PC-9 (cell line): ENCODE results near the gene NOC2L. TPM values are rescaled to one million over a fixed set of nuclear protein-coding genes. Genes with fewer than 3 reads are reported as not detected.
A peak's percentile ranks its signal among the peaks of the same experiment; 100 is the strongest.

ENCODE experiments used
- BruUV-seq: library from RNA; stranded (reverse); fragments of 400-500 nt; replicated peaks from 2 replicates; lab custom pipeline; 2021; lab: Mats Ljungman, UMichigan
- CTCF ChIA-PET: fragments of 300-600 bp; sonication (Branson Sonifier 250); formaldehyde crosslinking; loops from one replicate; lab custom pipeline; 2022; ENCODE audit warnings: antibody characterized with exemption; lab: Charles Lee
- POLR2A ChIA-PET: fragments of 300-600 bp; sonication (Branson Sonifier 250); formaldehyde crosslinking; loops from one replicate; lab custom pipeline; 2022; ENCODE audit warnings: antibody characterized with exemption; ENCODE audit not compliant: unreplicated experiment; lab: Charles Lee
- DNase-seq, 2 experiments: peaks; one replicate each; pipeline versions ENCODE4 v3.0.0 to v3.0.0-alpha.2; 2015 to 2022; ENCODE audit warnings: mixed read lengths in 1 of 2
- H2AFZ ChIP-seq: fragments of 200-600 bp; sonication (generic); 2 replicates; pipeline ENCODE4 v1.8.1; 2017; ENCODE audit warnings: antibody characterized with exemption
- H3F3A ChIP-seq: fragments of 200-600 bp; sonication (generic); 2 replicates; pipeline ENCODE4 v1.8.1; 2017; ENCODE audit warnings: antibody characterized with exemption, mild to moderate bottlenecking, low read depth; ENCODE audit not compliant: insufficient read depth
- H3K27ac ChIP-seq: fragments of 200-600 bp; sonication (generic); 2 replicates; pipeline ENCODE4 v1.6.1; 2016; ENCODE audit warnings: mixed run types
- H3K27me3 ChIP-seq: fragments of 200-600 bp; sonication (generic); 2 replicates; pipeline ENCODE4 v1.6.1; 2016; ENCODE audit warnings: low read depth, mixed run types; ENCODE audit not compliant: insufficient read depth
- H3K36me3 ChIP-seq: fragments of 200-600 bp; sonication (generic); 2 replicates; pipeline ENCODE4 v1.6.1; 2016; ENCODE audit warnings: low read depth, mixed run types
- H3K4me1 ChIP-seq: fragments of 200-600 bp; sonication (generic); replicated peaks from 2 replicates; pipeline ENCODE4 v1.6.1; 2016; ENCODE audit warnings: mixed run types; ENCODE audit not compliant: insufficient read depth
- H3K4me2 ChIP-seq: fragments of 200-600 bp; sonication (generic); 2 replicates; pipeline ENCODE4 v1.6.1; 2017; ENCODE audit warnings: mixed run types
- H3K4me3 ChIP-seq: fragments of 200-600 bp; sonication (generic); 2 replicates; pipeline ENCODE4 v1.6.1; 2016; ENCODE audit warnings: mixed run types
- H3K79me2 ChIP-seq: fragments of 200-600 bp; sonication (generic); 2 replicates; pipeline ENCODE4 v1.6.1; 2017; ENCODE audit warnings: low read depth, mixed run types
- H3K9me2 ChIP-seq: fragments of 200-600 bp; sonication (generic); 2 replicates; pipeline ENCODE4 v1.8.1; 2017; ENCODE audit warnings: mild to moderate bottlenecking; ENCODE audit not compliant: insufficient read depth
- H3K9me3 ChIP-seq: fragments of 200-600 bp; sonication (generic); 2 replicates; pipeline ENCODE4 v1.8.1; 2016; ENCODE audit warnings: low read depth; ENCODE audit not compliant: insufficient read depth
- H4K20me1 ChIP-seq: fragments of 200-600 bp; sonication (generic); 2 replicates; pipeline ENCODE4 v1.8.1; 2017; ENCODE audit not compliant: insufficient read depth
- CTCF ChIP-seq: fragments of 200-600 bp; sonication (generic); conservative IDR thresholded peaks from 2 replicates; pipeline ENCODE4 v1.6.1; 2017; ENCODE audit warnings: mixed run types, antibody characterized with exemption, mild to moderate bottlenecking, moderate library complexity
- EZH2 ChIP-seq: fragments of 200-600 bp; sonication (generic); IDR thresholded peaks from 2 replicates; pipeline ENCODE4 v1.8.0; 2017; ENCODE audit warnings: antibody characterized with exemption, low read depth
- intact Hi-C: fragments of 100-400 bp; cut with micrococcal nuclease; formaldehyde crosslinking; loops from one replicate; pipeline ENCODE4 v1.10.0; 2022; ENCODE audit not compliant: unreplicated experiment
- total RNA-seq: library from RNA; stranded (reverse); gene quantifications from 2 replicates; pipeline ENCODE4 v1.2.3, GENCODE V29; 2021

Gene NOC2L
- total RNA-seq, 1 experiment from 2014 or later: 86.4 TPM

GRCh38 chr1:904310-904950 lies 54.6 kb downstream of the NOC2L start:
- no peaks in the 10 kb centered on the region for H3K79me2 ChIP-seq
- H4K20me1 ChIP-seq: no peaks in the 10 kb centered on the region
- BruUV-seq: no TSS peak
- no peaks in the 10 kb centered on the region for H3K9me3 ChIP-seq
- no peaks in the 10 kb centered on the region for H3K9me2 ChIP-seq
- H3K4me3 ChIP-seq: peak overlapping the region; percentile 40; the same call in 1 of the 2 replicates
- peak; percentile 53 to 89 for DNase-seq
- no peaks in the 10 kb centered on the region for H3K36me3 ChIP-seq
- ChIA-PET POLR2A (no interaction called here), CTCF (interaction anchor here (0.6 to 1.0 kb wide), 7 partner anchors 15 to 326 kb away, joined by 3 to 17 read pairs (median 5); no protein-coding TSS in a partner anchor)
- no peak overlapping the region for H2AFZ ChIP-seq
- TF ChIP-seq EZH2: no peak
- TF ChIP-seq CTCF: peak; percentile 79
- intact Hi-C loops: loop anchor here (1.0 to 2.0 kb wide), 2 partner anchors 34 to 72 kb away; no protein-coding TSS in a partner anchor
- H3K27me3 ChIP-seq: peaks cover 3% of the 10 kb centered on the region; the same call in 1 of the 2 replicates
- peaks cover 22% of the 10 kb centered on the region for H3F3A ChIP-seq
- H3K4me1 ChIP-seq: peaks cover 14% of the 10 kb centered on the region
- peak overlapping the region; percentile 79 for H3K4me2 ChIP-seq
- H3K27ac ChIP-seq: no peak overlapping the region

DNA sequence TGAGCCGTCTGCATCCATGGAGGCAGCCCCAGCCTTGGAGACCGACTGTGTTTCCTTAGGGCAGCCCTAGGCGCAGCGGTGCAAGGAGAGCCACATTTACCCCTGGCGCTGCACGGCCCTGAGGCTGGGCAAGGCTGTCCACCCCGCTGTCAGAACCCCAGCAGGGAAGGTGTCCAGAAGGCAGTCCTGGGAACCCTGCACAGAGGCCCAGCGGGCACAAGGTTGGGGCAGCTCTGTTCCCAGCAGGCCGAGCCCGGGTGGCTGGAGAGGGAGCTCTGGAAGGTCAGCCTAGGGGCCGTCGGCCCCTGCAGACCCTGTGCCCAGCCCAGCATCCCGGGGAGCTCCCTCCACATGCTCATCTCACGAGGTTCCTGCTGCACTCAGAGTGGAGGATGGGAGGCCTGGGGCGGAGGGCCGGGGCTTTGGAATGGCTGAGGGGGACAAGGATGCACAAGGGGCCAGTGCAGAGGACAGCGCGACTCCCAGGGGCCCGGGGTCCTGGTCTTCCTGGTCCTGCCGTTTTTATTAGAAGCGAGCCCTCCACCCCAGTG lies 55.3 kb downstream of the NOC2L start:
- intact Hi-C loops: loop anchor here (1.0 to 2.0 kb wide), 2 partner anchors 35 to 73 kb away; no protein-coding TSS in a partner anchor
- CTCF ChIA-PET: no interaction called here
- no TSS peak for BruUV-seq

DNA sequence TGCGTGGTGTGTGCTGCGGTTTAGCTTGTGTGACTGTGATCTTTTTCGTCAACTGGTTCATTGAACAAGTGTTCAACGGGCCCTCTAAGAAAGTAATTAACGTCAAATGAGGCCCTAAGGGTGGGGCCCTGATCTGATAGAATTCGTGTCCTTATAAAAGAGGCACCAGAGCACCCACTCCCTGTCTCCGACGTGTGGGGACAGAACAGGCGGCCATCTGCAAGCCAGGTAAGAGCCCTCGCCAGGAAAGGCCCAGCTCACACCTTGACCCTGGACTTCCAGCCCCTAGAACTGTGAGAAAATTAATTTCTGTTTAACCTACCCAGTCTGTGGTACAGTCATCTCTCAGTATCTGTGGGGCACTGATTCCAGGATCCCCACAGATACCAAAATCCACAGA lies 55.8 kb downstream of the NOC2L start:
- POLR2A ChIA-PET: no interaction called here
- Histone ChIP-seq H3K36me3 (no peaks in the 10 kb centered on the region), H3K9me3 (no peaks in the 10 kb centered on the region), H2AFZ (no peak overlapping the region), H3K4me3 (no peak overlapping the region), H3K27ac (no peak overlapping the region), H3K9me2 (no peaks in the 10 kb centered on the region), H3K79me2 (no peaks in the 10 kb centered on the region), H3K4me2 (0 out of 2 replicates have a peak overlapping the region, but pooled peaks have one; percentile 79), H3K4me1 (peaks cover 14% of the 10 kb centered on the region), H3K27me3 (peaks cover 6% of the 10 kb centered on the region), H3F3A (peaks cover 22% of the 10 kb centered on the region), H4K20me1 (no peaks in the 10 kb centered on the region)
- DNase-seq: no peak
- intact Hi-C loops: no loop called here
- CTCF ChIA-PET: no interaction called here
- no TSS peak for BruUV-seq
- no peak for TF ChIP-seq CTCF

More for the DNA sequence above, 55.3 kb downstream of the NOC2L start:
- Histone ChIP-seq H2AFZ (0 out of 2 replicates have a peak overlapping the region, but pooled peaks have one; percentile 60), H4K20me1 (no peaks in the 10 kb centered on the region), H3K36me3 (no peaks in the 10 kb centered on the region), H3K9me3 (no peaks in the 10 kb centered on the region), H3K27ac (no peak overlapping the region), H3K27me3 (peaks cover 3% of the 10 kb centered on the region; the same call in 1 of the 2 replicates), H3K4me2 (peak overlapping the region; percentile 79), H3K4me1 (peaks cover 14% of the 10 kb centered on the region), H3K79me2 (no peaks in the 10 kb centered on the region), H3F3A (peaks cover 22% of the 10 kb centered on the region), H3K4me3 (peak overlapping the region; percentile 40; the same call in 1 of the 2 replicates), H3K9me2 (no peaks in the 10 kb centered on the region)
- POLR2A ChIA-PET: no interaction called here
- DNase-seq: no peak
- TF ChIP-seq EZH2 (no peak), CTCF (no peak)
